DOHH2 (cell line): ENCODE results near the gene CCDC71L.

Source experiments
- CTCF ChIP-seq: fragments of 200-600 bp; sonication (generic); IDR thresholded peaks from one replicate; pipeline ENCODE4 v1.5.1; 2014; ENCODE audit warnings: antibody characterized with exemption, mild to moderate bottlenecking, low read depth, low read length; ENCODE audit not compliant: poor library complexity, severe bottlenecking
- EZH2phosphoT487 ChIP-seq: fragments of 200-600 bp; sonication (generic); IDR thresholded peaks from 2 replicates; pipeline ENCODE4 v1.6.1; 2017; ENCODE audit warnings: borderline replicate concordance, mild to moderate bottlenecking, antibody characterized with exemption, low read length, moderate library complexity, mixed read lengths

GRCh38 chr7:106620034-106620433 lies 40.9 kb downstream of the CCDC71L start:
- TF ChIP-seq CTCF (no peak), EZH2phosphoT487 (no peak)
